ENCODE results near the gene SVOPL.

Gene SVOPL

GRCh38 chr7:138656952-138657351 lies 44.2 kb downstream of the SVOPL start:
- Histone ChIP-seq H3K9me3 (replicated peaks; ENCODE audit: low read length) (no peaks in the 10 kb centered on the region), H3K9ac (ENCODE audit: low read depth, low read length) (no peak overlapping the region), H3K4me1 (ENCODE audit: control insufficient read depth, insufficient read depth, low read length) (no peaks in the 10 kb centered on the region), H3K27me3 (ENCODE audit: control insufficient read depth, insufficient read depth, low read length) (no peaks in the 10 kb centered on the region), H3K4me3 (ENCODE audit: low read length) (no peak overlapping the region), H3K36me3 (ENCODE audit: insufficient read depth, low read length) (no peaks in the 10 kb centered on the region), H3K4me2 (ENCODE audit: low read length) (no peak overlapping the region)

- no peaks in the 10 kb centered on the region for H3K9me3 ChIP-seq (replicated peaks; ENCODE audit: low read length)
- no peaks in the 10 kb centered on the region for H3K4me1 ChIP-seq (ENCODE audit: control insufficient read depth, insufficient read depth, low read length)
- no peaks in the 10 kb centered on the region for H3K27me3 ChIP-seq (ENCODE audit: control insufficient read depth, insufficient read depth, low read length)
- no peak overlapping the region for H3K4me2 ChIP-seq (ENCODE audit: low read length)
- no peak overlapping the region for H3K9ac ChIP-seq (ENCODE audit: low read depth, low read length)
- no peaks in the 10 kb centered on the region for H3K36me3 ChIP-seq (ENCODE audit: insufficient read depth, low read length)
- H3K4me3 ChIP-seq (ENCODE audit: low read length), result no peak overlapping the region
Measured at GRCh38 chr7:138654616-138655015, 46.5 kb downstream of the SVOPL start.

GRCh38 chr7:138649506-138649905 lies 51.7 kb downstream of the SVOPL start:
- Histone ChIP-seq H3K4me3 (ENCODE audit: low read length) (no peak overlapping the region), H3K36me3 (ENCODE audit: insufficient read depth, low read length) (no peaks in the 10 kb centered on the region)

GRCh38 chr7:138645284-138645683 lies 55.9 kb downstream of the SVOPL start:
- Histone ChIP-seq H3K4me3 (ENCODE audit: low read length) (no peak overlapping the region), H3K9me3 (replicated peaks; ENCODE audit: low read length) (no peaks in the 10 kb centered on the region), H3K4me2 (ENCODE audit: low read length) (no peak overlapping the region), H3K36me3 (ENCODE audit: insufficient read depth, low read length) (no peaks in the 10 kb centered on the region), H3K9ac (ENCODE audit: low read depth, low read length) (no peak overlapping the region), H3K4me1 (ENCODE audit: control insufficient read depth, insufficient read depth, low read length) (no peaks in the 10 kb centered on the region), H3K27me3 (ENCODE audit: control insufficient read depth, insufficient read depth, low read length) (no peaks in the 10 kb centered on the region)

More at GRCh38 chr7:138649506-138649905, 51.7 kb downstream of the SVOPL start:
- H3K9ac ChIP-seq (ENCODE audit: low read depth, low read length), result no peak overlapping the region
- H3K9me3 ChIP-seq (replicated peaks; ENCODE audit: low read length), result no peaks in the 10 kb centered on the region
- no peak overlapping the region for H3K4me2 ChIP-seq (ENCODE audit: low read length)
- H3K27me3 ChIP-seq (ENCODE audit: control insufficient read depth, insufficient read depth, low read length), result no peaks in the 10 kb centered on the region
- H3K4me1 ChIP-seq (ENCODE audit: control insufficient read depth, insufficient read depth, low read length), result no peaks in the 10 kb centered on the region

GRCh38 chr7:138632826-138633602 lies 68.1 kb downstream of the SVOPL start:
- no peak overlapping the region for H3K9ac ChIP-seq (ENCODE audit: low read depth, low read length)
- no peak overlapping the region for H3K4me2 ChIP-seq (ENCODE audit: low read length)
- H3K9me3 ChIP-seq (replicated peaks; ENCODE audit: low read length), result no peaks in the 10 kb centered on the region
- no peaks in the 10 kb centered on the region for H3K36me3 ChIP-seq (ENCODE audit: insufficient read depth, low read length)
- H3K27me3 ChIP-seq (ENCODE audit: control insufficient read depth, insufficient read depth, low read length), result no peaks in the 10 kb centered on the region
- no peak overlapping the region for H3K4me3 ChIP-seq (ENCODE audit: low read length)
- H3K4me1 ChIP-seq (ENCODE audit: control insufficient read depth, insufficient read depth, low read length), result no peaks in the 10 kb centered on the region

- Histone ChIP-seq H3K27me3 (ENCODE audit: control insufficient read depth, insufficient read depth, low read length) (no peaks in the 10 kb centered on the region), H3K4me2 (ENCODE audit: low read length) (no peak overlapping the region), H3K36me3 (ENCODE audit: insufficient read depth, low read length) (no peaks in the 10 kb centered on the region), H3K9ac (ENCODE audit: low read depth, low read length) (no peak overlapping the region), H3K4me3 (ENCODE audit: low read length) (no peak overlapping the region), H3K9me3 (replicated peaks; ENCODE audit: low read length) (no peaks in the 10 kb centered on the region), H3K4me1 (ENCODE audit: control insufficient read depth, insufficient read depth, low read length) (no peaks in the 10 kb centered on the region)
Measured at GRCh38 chr7:138632384-138632783, 68.8 kb downstream of the SVOPL start.

GRCh38 chr7:138630059-138630610 lies 71.0 kb downstream of the SVOPL start:
- Histone ChIP-seq H3K4me2 (ENCODE audit: low read length) (no peak overlapping the region), H3K4me1 (ENCODE audit: control insufficient read depth, insufficient read depth, low read length) (no peaks in the 10 kb centered on the region), H3K9ac (ENCODE audit: low read depth, low read length) (no peak overlapping the region), H3K4me3 (ENCODE audit: low read length) (no peak overlapping the region), H3K27me3 (ENCODE audit: control insufficient read depth, insufficient read depth, low read length) (no peaks in the 10 kb centered on the region), H3K36me3 (ENCODE audit: insufficient read depth, low read length) (no peaks in the 10 kb centered on the region), H3K9me3 (replicated peaks; ENCODE audit: low read length) (no peaks in the 10 kb centered on the region)

GRCh38 chr7:138627361-138627760 lies 73.8 kb downstream of the SVOPL start:
- H3K4me1 ChIP-seq (ENCODE audit: control insufficient read depth, insufficient read depth, low read length), result no peaks in the 10 kb centered on the region
- no peaks in the 10 kb centered on the region for H3K9me3 ChIP-seq (replicated peaks; ENCODE audit: low read length)
- no peak overlapping the region for H3K4me2 ChIP-seq (ENCODE audit: low read length)
- H3K36me3 ChIP-seq (ENCODE audit: insufficient read depth, low read length), result no peaks in the 10 kb centered on the region
- no peak overlapping the region for H3K9ac ChIP-seq (ENCODE audit: low read depth, low read length)
- no peak overlapping the region for H3K4me3 ChIP-seq (ENCODE audit: low read length)
- no peaks in the 10 kb centered on the region for H3K27me3 ChIP-seq (ENCODE audit: control insufficient read depth, insufficient read depth, low read length)

- H3K4me2 ChIP-seq (ENCODE audit: low read length), result no peak overlapping the region
- no peaks in the 10 kb centered on the region for H3K27me3 ChIP-seq (ENCODE audit: control insufficient read depth, insufficient read depth, low read length)
- no peak overlapping the region for H3K4me3 ChIP-seq (ENCODE audit: low read length)
- H3K4me1 ChIP-seq (ENCODE audit: control insufficient read depth, insufficient read depth, low read length), result no peaks in the 10 kb centered on the region
- H3K9ac ChIP-seq (ENCODE audit: low read depth, low read length), result no peak overlapping the region
- H3K9me3 ChIP-seq (replicated peaks; ENCODE audit: low read length), result no peaks in the 10 kb centered on the region
- H3K36me3 ChIP-seq (ENCODE audit: insufficient read depth, low read length), result no peaks in the 10 kb centered on the region
Measured at GRCh38 chr7:138626846-138627245, 74.3 kb downstream of the SVOPL start.

GRCh38 chr7:138625849-138626230 lies 75.3 kb downstream of the SVOPL start:
- H3K4me1 ChIP-seq (ENCODE audit: control insufficient read depth, insufficient read depth, low read length), result no peaks in the 10 kb centered on the region
- no peak overlapping the region for H3K4me2 ChIP-seq (ENCODE audit: low read length)
- H3K36me3 ChIP-seq (ENCODE audit: insufficient read depth, low read length), result no peaks in the 10 kb centered on the region
- H3K27me3 ChIP-seq (ENCODE audit: control insufficient read depth, insufficient read depth, low read length), result no peaks in the 10 kb centered on the region
- H3K4me3 ChIP-seq (ENCODE audit: low read length), result no peak overlapping the region
- H3K9me3 ChIP-seq (replicated peaks; ENCODE audit: low read length), result no peaks in the 10 kb centered on the region
- no peak overlapping the region for H3K9ac ChIP-seq (ENCODE audit: low read depth, low read length)

GRCh38 chr7:138625084-138625848 lies 75.9 kb downstream of the SVOPL start:
- no peaks in the 10 kb centered on the region for H3K36me3 ChIP-seq (ENCODE audit: insufficient read depth, low read length)
- no peaks in the 10 kb centered on the region for H3K4me1 ChIP-seq (ENCODE audit: control insufficient read depth, insufficient read depth, low read length)
- H3K9ac ChIP-seq (ENCODE audit: low read depth, low read length), result no peak overlapping the region
- H3K27me3 ChIP-seq (ENCODE audit: control insufficient read depth, insufficient read depth, low read length), result no peaks in the 10 kb centered on the region
- no peak overlapping the region for H3K4me3 ChIP-seq (ENCODE audit: low read length)
- no peak overlapping the region for H3K4me2 ChIP-seq (ENCODE audit: low read length)
- no peaks in the 10 kb centered on the region for H3K9me3 ChIP-seq (replicated peaks; ENCODE audit: low read length)

Data from skeletal muscle satellite cell (primary cell).